Activated naive CD8-positive, alpha-beta T cell treated with anti-CD3 and anti-CD28 coated beads, Interleukin-2, amount 50 U/mL, for 24 hours (primary cell): Measurements from ENCODE around the gene LRP4.
A peak's percentile ranks its signal among the peaks of the same experiment; 100 is the strongest.

Experiments used
- ATAC-seq: fragments of 150-1000 bp; cut with Tn5 transposase; one replicate; pipeline ENCODE4 v1.10.0; 2021
- DNase-seq: peaks from one replicate; pipeline ENCODE4 v3.0.0; 2021
- H3K27ac Mint-ChIP-seq: one replicate; pipeline ENCODE4 v1.8.0; 2021; ENCODE audit warnings: mild to moderate bottlenecking, mixed read lengths
- H3K27me3 Mint-ChIP-seq: one replicate; pipeline ENCODE4 v1.8.0; 2021; ENCODE audit warnings: mixed read lengths
- H3K36me3 Mint-ChIP-seq: one replicate; pipeline ENCODE4 v1.8.0; 2021; ENCODE audit warnings: low read depth, mixed read lengths
- H3K4me1 Mint-ChIP-seq: one replicate; pipeline ENCODE4 v1.8.0; 2021; ENCODE audit warnings: mixed read lengths
- H3K4me3 Mint-ChIP-seq: one replicate; pipeline ENCODE4 v1.8.0; 2021; ENCODE audit warnings: mild to moderate bottlenecking, moderate library complexity, mixed read lengths
- H3K9me3 Mint-ChIP-seq: one replicate; pipeline ENCODE4 v1.8.0; 2021; ENCODE audit warnings: mixed read lengths

LRP4 gene

DNA sequence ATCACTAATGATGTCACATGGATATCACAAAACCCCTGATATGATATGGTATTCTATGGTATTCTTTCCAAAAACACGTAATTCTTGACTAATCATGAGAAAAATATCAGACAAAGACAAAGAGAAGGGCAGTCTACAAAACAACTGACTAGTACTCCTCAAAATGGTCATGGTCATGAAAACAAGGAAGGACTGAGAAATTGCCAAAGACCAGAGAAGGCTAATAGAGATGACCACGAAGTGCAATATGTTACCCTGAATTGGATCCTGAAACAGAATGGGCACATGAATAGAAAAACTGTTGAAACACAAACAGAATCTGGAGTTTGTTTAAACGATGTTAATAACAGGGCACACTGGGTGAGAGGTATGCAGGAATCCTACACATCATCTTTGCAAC, 82.5 kb downstream of the LRP4 start:
- Mint-ChIP-seq H3K27me3 (no peaks in the 10 kb centered on the region), H3K36me3 (peaks cover 15% of the 10 kb centered on the region), H3K9me3 (no peaks in the 10 kb centered on the region), H3K27ac (no peak overlapping the region), H3K4me1 (peaks cover 20% of the 10 kb centered on the region), H3K4me3 (no peak overlapping the region)
- no peak for DNase-seq
- no peak for ATAC-seq

DNA sequence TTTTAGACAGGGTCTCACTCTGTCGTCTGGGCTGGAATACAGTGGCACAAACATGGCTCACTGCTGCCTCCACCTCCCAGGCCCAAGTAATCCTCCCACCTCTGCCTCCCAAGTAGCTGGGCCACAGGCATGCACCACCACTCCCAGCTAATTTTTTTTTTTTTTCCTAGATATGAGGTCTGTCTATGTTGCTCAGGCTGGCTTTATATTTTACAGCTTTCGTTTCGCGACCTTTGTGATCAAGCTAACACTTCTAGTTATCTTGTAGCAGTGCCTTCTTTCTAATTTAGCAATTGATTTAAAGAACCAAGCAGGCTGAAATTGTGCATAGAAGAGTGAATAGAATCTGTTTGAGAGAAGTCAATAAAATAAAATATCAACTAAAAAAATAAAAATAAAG, 83.5 kb downstream of the LRP4 start:
- no peak for ATAC-seq
- peaks cover 20% of the 10 kb centered on the region for H3K4me1 Mint-ChIP-seq
- no peak overlapping the region for H3K27ac Mint-ChIP-seq
- no peaks in the 10 kb centered on the region for H3K9me3 Mint-ChIP-seq
- H3K36me3 Mint-ChIP-seq: peaks cover 17% of the 10 kb centered on the region
- H3K27me3 Mint-ChIP-seq: no peaks in the 10 kb centered on the region
- H3K4me3 Mint-ChIP-seq: no peak overlapping the region
- no peak for DNase-seq

DNA sequence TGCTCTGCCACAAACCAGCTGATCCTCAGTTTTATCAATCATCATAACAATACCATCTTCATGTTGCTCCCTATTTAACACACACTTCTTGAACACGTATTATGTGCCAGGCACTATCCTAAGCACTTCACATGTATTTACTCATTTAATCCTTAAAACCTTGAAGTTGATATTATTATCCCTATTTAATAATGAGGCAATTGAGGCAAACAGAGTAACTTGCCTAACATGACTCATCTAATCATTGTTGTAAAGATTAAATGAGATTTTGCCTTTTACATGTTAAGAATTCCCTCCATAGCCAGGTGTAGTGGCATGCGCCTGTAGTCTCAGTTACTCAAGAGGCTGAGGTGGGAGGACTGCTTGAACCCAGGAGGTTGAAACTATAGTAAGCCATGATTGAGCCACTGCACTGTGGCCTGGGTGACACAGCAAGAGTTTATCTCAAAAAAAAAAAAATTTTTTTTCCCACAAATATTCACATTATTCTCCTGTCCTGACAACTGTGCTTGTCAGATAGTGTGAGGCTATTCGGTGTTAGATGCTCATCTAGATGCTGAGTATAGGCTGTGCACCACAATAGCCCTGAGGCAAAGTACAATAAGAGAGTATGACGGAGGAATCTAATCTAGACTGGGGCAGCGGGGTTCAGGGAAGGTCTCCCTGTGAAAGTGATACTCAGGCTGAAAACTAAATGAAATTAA, 85.7 kb downstream of the LRP4 start:
- ATAC-seq: no peak
- H3K9me3 Mint-ChIP-seq: no peaks in the 10 kb centered on the region
- H3K4me3 Mint-ChIP-seq: no peak overlapping the region

DNA sequence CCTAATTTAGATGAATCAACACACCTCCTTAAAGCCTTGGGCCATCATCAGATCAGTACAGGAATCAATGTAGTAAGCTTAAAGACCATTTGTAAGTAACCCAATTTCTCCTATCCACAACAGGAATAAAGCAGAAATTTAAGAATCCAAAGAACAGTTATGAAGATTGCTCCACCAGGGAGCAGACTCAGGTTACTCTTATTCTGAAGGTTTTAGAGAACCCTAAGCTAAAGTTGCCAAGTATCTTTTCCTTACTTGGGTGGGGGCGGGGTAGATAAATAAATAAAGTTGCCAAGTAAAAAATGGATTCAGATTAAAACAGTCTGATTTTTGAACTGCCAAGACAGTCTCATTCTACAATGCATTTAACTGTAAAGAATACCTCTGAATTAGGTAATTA, 90.4 kb downstream of the LRP4 start:
- Mint-ChIP-seq H3K4me1 (peaks cover 22% of the 10 kb centered on the region), H3K36me3 (peaks cover 8% of the 10 kb centered on the region), H3K9me3 (no peaks in the 10 kb centered on the region), H3K27me3 (no peaks in the 10 kb centered on the region), H3K4me3 (no peak overlapping the region), H3K27ac (no peak overlapping the region)
- DNase-seq (no peak), ATAC-seq (no peak)

More for the DNA sequence above, 85.7 kb downstream of the LRP4 start:
- H3K27me3 Mint-ChIP-seq: no peaks in the 10 kb centered on the region
- peaks cover 10% of the 10 kb centered on the region for H3K4me1 Mint-ChIP-seq
- no peak overlapping the region for H3K27ac Mint-ChIP-seq
- no peak for DNase-seq
- H3K36me3 Mint-ChIP-seq: peaks cover 17% of the 10 kb centered on the region

DNA sequence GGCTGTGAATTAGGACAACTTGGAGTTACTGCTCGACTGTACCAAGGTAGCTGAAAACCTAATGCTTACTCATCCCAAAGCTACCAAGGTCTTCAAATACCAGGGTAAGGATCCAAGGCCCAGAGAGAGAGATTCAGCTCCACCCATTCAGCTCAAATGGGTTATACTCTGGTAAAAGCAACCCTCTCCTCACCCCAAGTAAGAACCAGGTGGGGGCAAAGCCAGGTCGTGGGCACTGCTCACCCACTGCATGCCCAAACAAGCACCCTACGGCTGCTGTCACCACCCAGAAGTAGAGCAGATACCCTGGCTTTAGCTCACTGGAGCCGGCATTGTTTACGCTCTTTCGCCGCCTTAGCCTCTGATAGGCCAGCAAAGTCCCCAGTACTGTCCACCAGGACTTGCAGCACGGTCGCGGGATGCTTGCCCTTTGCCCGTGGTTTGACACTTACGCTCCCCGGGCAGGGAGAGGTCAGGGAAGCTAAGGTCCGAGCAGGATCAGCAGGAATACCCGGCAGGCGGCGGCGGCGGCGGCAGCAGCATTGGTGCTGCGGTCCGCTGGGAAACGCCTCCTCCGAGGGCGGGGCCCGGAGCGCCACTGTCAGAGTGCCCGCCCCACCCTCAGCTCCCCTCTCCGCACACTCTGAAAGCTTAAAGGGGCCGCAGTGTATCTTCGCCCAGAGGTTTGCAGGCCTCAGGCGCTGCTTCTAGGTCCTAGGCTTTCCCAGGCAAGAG, 91.9 kb downstream of the LRP4 start:
- ATAC-seq (peak; percentile 100), DNase-seq (peak; percentile 81)
- H3K36me3 Mint-ChIP-seq: peaks cover 5% of the 10 kb centered on the region
- H3K9me3 Mint-ChIP-seq: no peaks in the 10 kb centered on the region
- no peaks in the 10 kb centered on the region for H3K27me3 Mint-ChIP-seq
- peaks cover 22% of the 10 kb centered on the region for H3K4me1 Mint-ChIP-seq
- H3K4me3 Mint-ChIP-seq: peak overlapping the region; percentile 71
- no peak overlapping the region for H3K27ac Mint-ChIP-seq

DNA sequence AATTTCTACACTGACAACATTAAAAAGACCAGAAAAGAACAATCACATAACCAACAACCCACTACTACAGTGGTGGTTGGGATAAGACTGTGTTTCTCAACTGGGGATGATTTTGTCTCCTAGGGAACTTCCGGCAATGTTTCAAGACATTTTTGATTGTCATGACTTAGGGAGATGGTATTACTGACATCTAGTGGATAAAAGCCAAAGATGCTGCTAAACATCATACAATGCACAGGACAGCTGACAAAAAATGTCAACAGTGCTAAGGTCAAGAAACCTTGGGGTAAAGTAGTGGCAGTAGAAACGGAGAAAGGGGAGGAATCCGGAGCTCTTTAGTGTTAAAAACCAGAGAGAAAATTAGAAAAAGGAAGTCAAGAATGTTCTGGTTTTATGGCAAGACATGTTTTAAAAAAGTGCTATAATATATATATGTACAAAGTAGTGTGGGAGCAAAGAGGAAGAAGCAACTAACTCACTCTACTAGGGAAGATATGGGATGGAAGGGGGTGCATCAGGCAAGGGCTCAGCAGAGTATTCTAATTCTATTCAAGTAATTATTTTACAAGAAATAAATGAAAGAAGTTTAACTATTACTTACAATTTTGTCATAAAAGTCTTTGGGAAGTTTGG, 109.4 kb downstream of the LRP4 start:
- Mint-ChIP-seq H3K4me1 (peaks cover 2% of the 10 kb centered on the region), H3K27ac (no peak overlapping the region), H3K36me3 (peaks cover 36% of the 10 kb centered on the region), H3K27me3 (no peaks in the 10 kb centered on the region), H3K4me3 (no peak overlapping the region), H3K9me3 (no peaks in the 10 kb centered on the region)
- DNase-seq (no peak), ATAC-seq (peak; percentile 40)
